Ishikawa (cell line): ENCODE measurements around the gene IMPDH2.

Source experiments
- CEBPB ChIP-seq: IDR thresholded peaks from 2 replicates; pipeline ENCODE4 v1.6.1; 2012
- CREB1 ChIP-seq: IDR thresholded peaks from 2 replicates; pipeline ENCODE4 v1.6.1; 2012; ENCODE audit warnings: low read depth
- EGR1 ChIP-seq: IDR thresholded peaks from 2 replicates; pipeline ENCODE4 v1.6.1; 2012
- EP300 ChIP-seq: IDR thresholded peaks from 2 replicates; pipeline ENCODE4 v1.6.1; 2012; ENCODE audit warnings: borderline replicate concordance
- FOXM1 ChIP-seq: IDR thresholded peaks from 2 replicates; pipeline ENCODE4 v1.6.1; 2012; ENCODE audit warnings: low read depth, borderline replicate concordance
- MAX ChIP-seq: IDR thresholded peaks from 2 replicates; pipeline ENCODE4 v1.6.1; 2012
- NFIC ChIP-seq: IDR thresholded peaks from 2 replicates; pipeline ENCODE4 v1.6.1; 2012
- RAD21 ChIP-seq: IDR thresholded peaks from 2 replicates; pipeline ENCODE4 v1.6.1; 2012; ENCODE audit warnings: low read depth
- REST ChIP-seq: IDR thresholded peaks from 2 replicates; pipeline ENCODE4 v1.6.1; 2012; ENCODE audit warnings: low read depth, mild to moderate bottlenecking
- TAF1 ChIP-seq: IDR thresholded peaks from 2 replicates; pipeline ENCODE4 v1.6.1; 2012; ENCODE audit warnings: low read depth, mild to moderate bottlenecking
- TCF12 ChIP-seq: IDR thresholded peaks from 2 replicates; pipeline ENCODE4 v1.6.1; 2012; ENCODE audit warnings: low read depth
- TEAD4 ChIP-seq: IDR thresholded peaks from 2 replicates; pipeline ENCODE4 v1.6.1; 2012
- USF1 ChIP-seq: IDR thresholded peaks from 2 replicates; pipeline ENCODE4 v1.6.1; 2012
- YY1 ChIP-seq: IDR thresholded peaks from 2 replicates; pipeline ENCODE4 v1.6.1; 2012; ENCODE audit warnings: low read depth
- ZBTB7A ChIP-seq: IDR thresholded peaks from 2 replicates; pipeline ENCODE4 v1.6.1; 2012; ENCODE audit warnings: low read depth

IMPDH2 gene

GRCh38 chr3:49028673-49029562 is at the start of gene IMPDH2:
TSS of gene IMPDH2 (minus strand) at chr3:49029398. CDS start at chr3:49029350, 48 bp downstream.
- TF ChIP-seq TEAD4: peak; percentile 59
- TF ChIP-seq RAD21: peak; percentile 1; the same call in 1 of the 2 replicates
- peak; percentile 80 for TF ChIP-seq YY1
- TF ChIP-seq EP300: peak; percentile 27; the same call in 1 of the 2 replicates
- TF ChIP-seq FOXM1: peak; percentile 35; the same call in 1 of the 2 replicates
- TF ChIP-seq TAF1: peak; percentile 93
- no peak for TF ChIP-seq ZBTB7A
- TF ChIP-seq NFIC: no peak
- TF ChIP-seq TCF12: peak; percentile 75; the same call in 1 of the 2 replicates
- 0 out of 2 replicates have a peak, but pooled peaks have one; percentile 4 for TF ChIP-seq USF1
- TF ChIP-seq MAX: peak; percentile 98
- TF ChIP-seq REST: no peak
- peak; percentile 82 for TF ChIP-seq CEBPB
- peak; percentile 60; the same call in 1 of the 2 replicates for TF ChIP-seq EGR1
- TF ChIP-seq CREB1: peak; percentile 92

- TF ChIP-seq REST (no peak), EP300 (no peak), NFIC (no peak), FOXM1 (no peak), TEAD4 (no peak), TAF1 (no peak), CEBPB (no peak), USF1 (no peak), EGR1 (no peak), ZBTB7A (no peak), TCF12 (no peak), CREB1 (no peak), YY1 (no peak), MAX (no peak), RAD21 (no peak)
Observed at GRCh38 chr3:49076646-49077045, 47.4 kb upstream of the IMPDH2 start.

- TF ChIP-seq ZBTB7A (no peak), TEAD4 (no peak), USF1 (no peak), EGR1 (no peak), RAD21 (no peak), REST (no peak), TAF1 (no peak), CEBPB (no peak), EP300 (no peak), FOXM1 (no peak), YY1 (no peak), NFIC (no peak), CREB1 (no peak), TCF12 (no peak), MAX (no peak)
Observed at GRCh38 chr3:49076116-49076515, 46.9 kb upstream of the IMPDH2 start.
